Upper lobe of left lung (tissue), 6 donors: Measurements from ENCODE around the gene TYMS. TPM values are rescaled to one million over a fixed set of nuclear protein-coding genes. Genes with fewer than 3 reads are reported as not detected.

Source experiments
- ATAC-seq, 2 donors: fragments of 200-7000 bp; cut with Tn5 transposase; one replicate each; pipeline ENCODE4 v1.9.1; 2022; ENCODE audit warnings: mild to moderate bottlenecking in 2 of 2, moderate library complexity in 2 of 2; ENCODE audit not compliant: low FRiP score in 2 of 2
- DNase-seq, 2 donors: peaks; one replicate each; pipeline ENCODE4 v3.0.0-alpha.2; 2019 to 2020
- H3K27ac ChIP-seq, 4 donors: fragments of 200-600 bp; sonication (generic); one replicate each; pipeline ENCODE4 v1.5.1; 2016 to 2019
- H3K27me3 ChIP-seq, 4 donors: fragments of 200-600 bp; sonication (generic); one replicate each; pipeline ENCODE4 v1.5.1; 2017 to 2019
- H3K36me3 ChIP-seq, 4 donors: fragments of 200-600 bp; sonication (generic); one replicate each; pipeline ENCODE4 v1.5.1; 2016 to 2019
- H3K4me1 ChIP-seq, 4 donors: fragments of 200-600 bp; sonication (generic); one replicate each; pipeline ENCODE4 v1.5.1; 2018 to 2019
- H3K4me3 ChIP-seq, 4 donors: fragments of 200-600 bp; sonication (generic); one replicate each; pipeline ENCODE4 v1.5.1; 2017 to 2019; ENCODE audit warnings: mild to moderate bottlenecking in 2 of 4, moderate library complexity in 1 of 4
- H3K9me3 ChIP-seq, 4 donors: fragments of 200-600 bp; sonication (generic); one replicate each; pipeline ENCODE4 v1.5.1; 2018 to 2019
- CTCF ChIP-seq, 6 experiments: fragments of 450-650 bp in 4 of 6; fragments of 200-600 bp in 2 of 6; sonication (generic) in 2 of 6; IDR thresholded peaks; one replicate each; pipeline ENCODE4 v1.5.1; 2016 to 2019; ENCODE audit warnings: antibody characterized with exemption in 6 of 6
- EP300 ChIP-seq, 4 donors: sonication (generic); formaldehyde crosslinking; IDR thresholded peaks; one replicate each; pipeline ENCODE4 v1.5.1; 2017; ENCODE audit warnings: antibody characterized with exemption in 4 of 4, control low read depth in 2 of 4
- POLR2A ChIP-seq, 4 donors: fragments of 450-650 bp; IDR thresholded peaks; one replicate each; pipeline ENCODE4 v1.5.1; 2016 to 2017; ENCODE audit warnings: antibody characterized with exemption in 4 of 4, mild to moderate bottlenecking in 2 of 4
- POLR2AphosphoS5 ChIP-seq, 2 donors: sonication (generic); formaldehyde crosslinking; IDR thresholded peaks; one replicate each; pipeline ENCODE4 v1.5.1; 2017; ENCODE audit warnings: antibody characterized with exemption in 2 of 2
- WGBS, 2 donors: methylation state at CpG; one replicate each; pipeline ENCODE4 v1.1.5; 2017 to 2018; 5-methylcytosine and 5-hydroxymethylcytosine counted together
- total RNA-seq, 6 donors: library from RNA; depleted of rRNA in 4 of 6; stranded (reverse); fragments of >200 nt in 4 of 6; gene quantifications; one replicate each; pipeline versions ENCODE4 v1.1.0 to v1.2.1, GENCODE V29; 2016 to 2021
- donor health status: DM: no; HTN: no; CAD: no; lungs with moderate emphysema.
- donor health status: DM: no; HTN: yes; CAD: no; lungs with severe emphysema.

TYMS gene
- total RNA-seq = 10 to 100 TPM in 2 of 6 donors, 1 to 10 TPM in 3, not detected in 1; 5.2 to 16.3 (median 7.6) TPM

- H3K9me3 ChIP-seq = no peaks in the 10 kb centered on the region
- no peaks in the 10 kb centered on the region for H3K36me3 ChIP-seq
- TF ChIP-seq POLR2AphosphoS5 (IDR thresholded peaks at IDR 0.05) (no peak), EP300 (IDR thresholded peaks at IDR 0.05) (no peak), POLR2A (IDR thresholded peaks at IDR 0.05) (no peak), CTCF (IDR thresholded peaks at IDR 0.05) (no peak)
- ATAC-seq (peak; percentile 5 to 76), DNase-seq (peak; percentile 32 to 89)
- 0 to 1% methylated on average over 8 to 19 of the region's 79 CpGs for WGBS, 2 donors
- peaks cover 5 to 21% (median 13%) of the 10 kb centered on the region in 4 donors for H3K4me1 ChIP-seq
- H3K4me3 ChIP-seq = peak within 1 kb of the TSS; percentile 43 to 88 (median 66)
- H3K27me3 ChIP-seq = peaks cover 0 to 7% (median 0%) of the 10 kb centered on the region in 4 donors
- peak within 1 kb of the TSS in 2 of 4 donors; percentile 30 to 62 for H3K27ac ChIP-seq
Measured at GRCh38 chr18:657311-658000, at the start of gene TYMS. TYMS (plus strand) TSS chr18:657653; CDS start chr18:657743, 90 bp downstream.

- H3K9me3 ChIP-seq = no peaks in the 10 kb centered on the region
- ATAC-seq (peak in 1 of 2 donors; percentile 49), DNase-seq (no peak)
- TF ChIP-seq EP300 (IDR thresholded peaks at IDR 0.05) = no peak
- TF ChIP-seq CTCF (IDR thresholded peaks at IDR 0.05) = no peak
- TF ChIP-seq POLR2A (IDR thresholded peaks at IDR 0.05) = no peak
- no peak for TF ChIP-seq POLR2AphosphoS5 (IDR thresholded peaks at IDR 0.05)
- no peaks in the 10 kb centered on the region for H3K4me1 ChIP-seq
- H3K27ac ChIP-seq = no peak overlapping the region
- no peaks in the 10 kb centered on the region for H3K36me3 ChIP-seq
- H3K27me3 ChIP-seq = no peaks in the 10 kb centered on the region
- 81 to 82% methylated on average over 7 of the region's 7 CpGs for WGBS, 2 donors
- H3K4me3 ChIP-seq = no peak overlapping the region
Measured at GRCh38 chr18:607930-608329, 49.5 kb upstream of the TYMS start.

GRCh38 chr18:610214-610928 lies 47.1 kb upstream of the TYMS start:
- no peak for DNase-seq
- WGBS, 2 donors = 79 to 84% methylated on average over 15 of the region's 15 CpGs
- ATAC-seq = peak in 1 of 2 donors; percentile 56
- Histone ChIP-seq H3K9me3 (no peaks in the 10 kb centered on the region), H3K27ac (no peak overlapping the region), H3K36me3 (no peaks in the 10 kb centered on the region), H3K4me3 (no peak overlapping the region), H3K4me1 (peaks cover 0 to 3% (median under 1%) of the 10 kb centered on the region in 4 donors), H3K27me3 (no peaks in the 10 kb centered on the region)
- TF ChIP-seq POLR2AphosphoS5 (IDR thresholded peaks at IDR 0.05) (no peak), POLR2A (IDR thresholded peaks at IDR 0.05) (no peak), EP300 (IDR thresholded peaks at IDR 0.05) (no peak), CTCF (IDR thresholded peaks at IDR 0.05) (no peak)

GRCh38 chr18:612156-612555 lies 45.3 kb upstream of the TYMS start:
- Histone ChIP-seq H3K4me3 (no peak overlapping the region), H3K27me3 (no peaks in the 10 kb centered on the region), H3K36me3 (no peaks in the 10 kb centered on the region), H3K27ac (no peak overlapping the region), H3K4me1 (peaks cover 0 to 11% (median 7%) of the 10 kb centered on the region in 4 donors), H3K9me3 (no peaks in the 10 kb centered on the region)
- ATAC-seq (no peak), DNase-seq (peak in 1 of 2 donors; percentile 9)
- TF ChIP-seq POLR2AphosphoS5 (IDR thresholded peaks at IDR 0.05) = no peak
- TF ChIP-seq EP300 (IDR thresholded peaks at IDR 0.05) = no peak
- TF ChIP-seq CTCF (IDR thresholded peaks at IDR 0.05) = no peak
- no peak for TF ChIP-seq POLR2A (IDR thresholded peaks at IDR 0.05)
- WGBS, 2 donors = 75 to 89% methylated on average over 7 of the region's 7 CpGs
